WTC11 (cell line): Measurements from ENCODE around the gene RNF31.

Source experiments
- ATF3 ChIP-seq: sonication (generic); formaldehyde crosslinking; conservative IDR thresholded peaks from 2 replicates; pipeline ENCODE4 v1.8.1; 2022; ENCODE audit warnings: mild to moderate bottlenecking, missing genetic modification reagents
- ATF6 ChIP-seq: sonication (generic); formaldehyde crosslinking; IDR thresholded peaks from 2 replicates; pipeline ENCODE4 v1.8.1; 2023; ENCODE audit warnings: mild to moderate bottlenecking, missing genetic modification reagents
- CREM ChIP-seq: sonication (generic); formaldehyde crosslinking; IDR thresholded peaks from 2 replicates; pipeline ENCODE4 v1.8.1; 2022; ENCODE audit warnings: mild to moderate bottlenecking, missing genetic modification reagents, moderate library complexity
- CTCF ChIP-seq: fragments of 200-600 bp; IDR thresholded peaks from 2 replicates; pipeline ENCODE4 v1.8.0; 2022; ENCODE audit warnings: antibody characterized with exemption
- E2F5 ChIP-seq: sonication (generic); formaldehyde crosslinking; IDR thresholded peaks from 2 replicates; pipeline ENCODE4 v1.8.1; 2022; ENCODE audit warnings: mild to moderate bottlenecking, moderate library complexity, missing genetic modification reagents
- ELF4 ChIP-seq: sonication (generic); formaldehyde crosslinking; IDR thresholded peaks from 2 replicates; pipeline ENCODE4 v1.8.1; 2022; ENCODE audit warnings: low read depth, mild to moderate bottlenecking, moderate library complexity, missing genetic modification reagents
- MYBL2 ChIP-seq: sonication (generic); formaldehyde crosslinking; IDR thresholded peaks from 2 replicates; pipeline ENCODE4 v1.8.1; 2023; ENCODE audit warnings: mild to moderate bottlenecking, moderate library complexity, missing genetic modification reagents
- OVOL2 ChIP-seq: fragments of 250-450 bp; sonication (Bioruptor Pico); IDR thresholded peaks from 2 replicates; pipeline ENCODE4 v1.9.0; 2021; ENCODE audit warnings: mild to moderate bottlenecking, borderline replicate concordance
- USF2 ChIP-seq: sonication (generic); formaldehyde crosslinking; IDR thresholded peaks from 2 replicates; pipeline ENCODE4 v1.8.1; 2023; ENCODE audit warnings: mild to moderate bottlenecking, missing genetic modification reagents, moderate library complexity
- ZSCAN18 ChIP-seq: fragments of 250-450 bp; sonication (Bioruptor Pico); IDR thresholded peaks from 2 replicates; pipeline ENCODE4 v2.1.2; 2022; ENCODE audit warnings: mild to moderate bottlenecking, moderate library complexity

GRCh38 chr14:24187539-24187915 lies 40.2 kb downstream of the RNF31 start:
- TF ChIP-seq CTCF: no peak
- no peak for TF ChIP-seq ZSCAN18 (CRISPR knock-in tag)
- no peak for TF ChIP-seq OVOL2 (CRISPR knock-in tag)
- TF ChIP-seq CREM (CRISPR knock-in tag): no peak
- TF ChIP-seq ATF6 (CRISPR knock-in tag): no peak
- no peak for TF ChIP-seq E2F5 (CRISPR knock-in tag)
- TF ChIP-seq USF2 (CRISPR knock-in tag): no peak
- TF ChIP-seq ATF3 (CRISPR knock-in tag): no peak
- no peak for TF ChIP-seq ELF4
- no peak for TF ChIP-seq MYBL2
